Measurements from ENCODE around the gene SPIN1. TPM values are rescaled to one million over a fixed set of nuclear protein-coding genes. Genes with fewer than 3 reads are reported as not detected.

SPIN1 gene
- polyA plus RNA-seq, 3 donors = 161 to 185 (median 164) TPM

DNA sequence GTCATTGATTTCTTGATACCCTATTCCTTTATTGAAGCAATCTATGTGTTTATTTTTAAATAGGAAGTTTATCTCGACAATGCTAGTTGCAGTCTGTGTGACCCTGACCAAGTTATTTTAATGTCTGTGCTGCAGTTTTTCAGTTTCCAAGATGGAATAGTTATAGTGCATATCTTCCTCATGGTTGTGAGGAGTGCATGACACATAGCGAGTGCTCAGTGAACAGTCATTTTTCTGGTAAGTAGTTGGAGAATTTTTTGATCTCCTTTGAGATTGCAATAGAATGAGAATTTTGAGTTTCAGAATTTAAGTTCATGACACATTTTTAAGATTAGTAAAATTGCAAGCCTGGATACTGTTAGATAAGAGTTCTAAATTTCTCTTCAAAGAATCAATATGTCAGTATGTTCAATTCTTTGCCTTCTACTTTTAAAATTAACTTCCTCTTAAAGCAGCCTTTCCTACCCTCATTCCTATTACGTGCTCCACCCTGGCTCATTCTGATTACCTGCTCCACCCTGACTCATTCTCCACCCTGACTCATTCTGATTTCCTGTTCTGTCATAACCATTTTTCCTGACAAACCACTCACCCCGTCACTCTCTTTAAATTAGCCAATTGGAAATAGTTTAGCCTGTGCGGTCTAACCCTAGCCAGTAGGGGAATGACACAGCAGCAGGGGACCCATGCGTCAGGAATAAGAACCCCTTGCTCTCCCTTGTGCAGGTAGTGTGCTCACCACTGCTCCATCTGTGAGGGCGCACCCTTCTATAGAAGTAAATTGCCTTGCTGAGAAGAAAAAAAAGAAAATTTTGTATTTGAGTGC is 30.7 kb downstream of the SPIN1 start:
- DNase-seq (ENCODE audit: extremely low read depth in 1 of 11, low read depth in 9 of 11, low spot score in 4 of 11) = no peak

DNA sequence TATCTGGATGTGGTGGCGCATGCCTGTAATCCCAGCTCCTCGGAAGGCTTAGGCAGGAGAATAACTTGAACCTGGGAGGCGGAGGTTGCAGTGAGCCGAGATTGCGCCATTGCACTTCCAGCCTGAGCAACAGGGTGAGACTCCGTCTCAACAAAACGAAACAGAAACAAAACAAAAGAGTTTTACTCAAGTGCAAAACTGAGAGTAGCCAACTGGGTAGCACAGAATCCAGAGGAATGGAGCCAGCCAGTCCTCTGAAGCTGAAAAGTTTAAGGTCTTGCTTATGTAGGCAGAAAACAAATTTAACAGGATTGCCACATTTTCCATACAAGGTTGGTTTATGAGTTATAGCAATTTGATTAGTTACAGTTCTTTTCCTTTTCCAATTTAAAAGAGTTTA is 32.0 kb downstream of the SPIN1 start:
- DNase-seq (ENCODE audit: extremely low read depth in 1 of 11, low read depth in 9 of 11, low spot score in 4 of 11) = no peak

DNA sequence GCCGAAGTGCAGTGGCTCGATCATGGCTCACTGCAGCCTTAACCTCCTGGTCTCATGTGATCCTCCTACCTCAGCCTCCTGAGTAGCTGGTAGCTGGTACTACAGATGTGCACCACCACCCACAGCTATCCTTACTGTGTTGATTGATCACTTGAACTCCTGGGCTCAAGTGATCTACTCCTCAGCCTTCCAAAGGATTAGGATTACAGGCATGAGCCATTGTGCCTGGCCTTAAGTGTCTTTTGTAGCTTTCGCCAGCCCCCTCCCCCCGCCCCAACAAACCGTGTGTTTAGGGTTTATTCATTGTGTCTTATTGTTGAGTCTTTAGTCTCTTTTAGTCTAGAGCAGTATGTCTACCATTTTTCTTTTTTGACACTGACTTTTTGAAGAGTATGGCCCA is 33.1 kb downstream of the SPIN1 start:
- no peak for DNase-seq (ENCODE audit: extremely low read depth in 1 of 11, low read depth in 9 of 11, low spot score in 4 of 11)

DNA sequence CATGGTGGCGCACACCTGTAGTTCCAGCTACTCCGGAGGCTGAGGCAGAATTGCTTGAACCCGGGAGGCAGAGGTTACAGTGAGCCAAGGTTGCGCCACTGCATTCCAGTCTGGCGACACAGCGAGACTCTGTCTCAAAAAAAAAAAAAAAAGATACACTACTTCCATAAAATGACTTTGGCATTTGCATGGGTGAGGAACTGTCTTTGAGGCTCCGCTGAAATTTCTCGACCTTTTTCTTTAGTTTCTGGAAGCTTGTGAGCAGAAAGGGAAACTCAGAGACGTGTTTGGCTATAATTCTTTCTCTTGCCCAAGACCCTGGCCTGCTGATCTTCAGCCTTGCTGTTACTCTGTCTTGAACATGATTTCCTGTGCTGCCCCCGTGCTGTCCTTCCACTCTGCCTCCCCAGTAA is 37.3 kb downstream of the SPIN1 start:
- DNase-seq (ENCODE audit: extremely low read depth in 1 of 11, low read depth in 9 of 11, low spot score in 4 of 11) = peak in 1 of 11 donors; percentile 4

DNA sequence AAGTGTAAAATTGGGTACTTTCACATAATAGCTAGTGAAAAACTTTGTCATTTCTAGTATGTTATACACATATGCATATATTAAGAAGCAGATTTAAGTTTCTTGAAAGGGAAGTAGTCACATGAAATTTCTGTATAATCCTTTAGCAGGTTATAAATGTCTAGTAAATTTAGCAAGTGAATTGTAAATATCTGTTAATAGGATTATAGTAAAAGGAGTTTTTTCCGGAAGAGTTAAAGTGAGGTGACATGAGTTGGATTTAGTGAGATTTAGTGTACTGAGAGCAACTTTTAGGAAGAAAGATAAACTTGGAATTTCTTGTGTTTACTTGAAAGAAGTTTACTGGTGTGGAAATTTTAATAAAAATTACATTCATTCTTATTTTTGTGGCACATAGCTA is 38.4 kb downstream of the SPIN1 start:
- no peak for DNase-seq (ENCODE audit: extremely low read depth in 1 of 11, low read depth in 9 of 11, low spot score in 4 of 11)

DNA sequence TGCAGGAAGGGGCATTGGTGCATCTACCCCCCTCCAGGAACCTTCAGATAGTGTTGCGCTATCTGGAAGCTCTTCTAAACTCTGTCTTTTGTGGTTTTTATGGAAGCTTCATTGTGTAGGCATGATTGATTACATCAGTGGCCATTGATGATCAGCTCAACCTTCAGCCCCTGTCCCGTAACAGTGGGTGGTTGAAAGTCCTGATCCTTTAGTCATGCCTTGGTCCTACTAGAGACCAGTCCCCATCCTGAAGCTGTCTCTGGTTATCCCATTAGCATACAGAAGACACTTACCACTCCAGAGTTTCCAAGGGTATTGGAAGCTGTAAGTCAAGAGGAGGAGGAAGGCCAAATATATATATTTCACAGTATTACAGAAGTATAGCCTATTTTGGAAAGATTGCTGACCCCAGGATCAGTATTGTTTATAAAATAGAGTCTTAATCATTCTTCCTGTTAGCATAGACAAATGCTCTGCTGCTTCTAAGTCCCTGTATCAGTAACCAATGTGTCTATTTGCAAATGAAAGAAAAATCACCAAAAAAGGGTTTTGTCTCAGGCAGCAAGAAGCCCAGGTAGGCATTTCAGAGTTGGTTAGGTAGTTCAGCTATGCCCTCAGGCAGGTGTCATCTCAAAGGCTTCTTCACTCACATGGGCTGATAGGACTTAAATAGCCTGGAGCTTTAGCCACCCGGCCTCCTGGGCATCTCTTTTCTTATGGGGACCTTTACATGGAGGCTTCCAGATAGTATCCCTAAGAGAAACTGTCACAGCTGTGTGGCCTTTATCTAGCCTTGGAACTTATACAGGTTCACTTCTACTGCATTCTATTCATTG is 41.6 kb downstream of the SPIN1 start:
- no peak for DNase-seq (ENCODE audit: extremely low read depth in 1 of 11, low read depth in 9 of 11, low spot score in 4 of 11)

DNA sequence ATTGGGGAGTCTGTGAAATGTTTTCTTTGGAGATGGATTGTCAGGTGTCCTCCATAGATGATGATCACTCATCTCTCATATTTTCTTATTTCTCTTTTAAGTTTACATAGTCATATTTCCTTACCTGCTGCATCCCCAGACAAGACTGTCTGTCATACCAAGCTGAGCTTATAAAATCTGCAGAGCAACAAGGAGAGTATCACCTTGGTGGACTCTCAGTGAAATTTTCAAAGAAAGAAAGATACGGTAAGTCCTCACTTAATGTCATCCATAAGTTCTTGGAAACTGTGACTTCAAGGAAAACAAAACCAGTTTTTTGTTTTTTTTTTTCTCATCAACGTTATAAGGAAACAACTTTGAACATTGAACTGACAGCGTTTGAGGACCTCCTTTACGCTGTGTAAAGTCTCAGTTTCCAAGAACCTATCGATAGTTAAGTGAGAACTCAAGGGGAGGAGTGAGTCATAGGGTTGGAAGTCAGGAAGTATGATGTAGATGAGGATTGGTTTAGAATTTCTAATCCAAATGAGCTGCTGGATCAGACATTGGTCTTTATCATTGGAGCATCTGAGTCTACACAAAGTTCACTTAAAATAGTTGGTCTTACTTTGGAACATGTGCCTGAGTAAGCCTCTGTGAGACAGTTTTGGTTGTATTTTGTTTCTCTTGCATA is 45.5 kb downstream of the SPIN1 start:
- no peak for DNase-seq (ENCODE audit: extremely low read depth in 1 of 11, low read depth in 9 of 11, low spot score in 4 of 11)

DNA sequence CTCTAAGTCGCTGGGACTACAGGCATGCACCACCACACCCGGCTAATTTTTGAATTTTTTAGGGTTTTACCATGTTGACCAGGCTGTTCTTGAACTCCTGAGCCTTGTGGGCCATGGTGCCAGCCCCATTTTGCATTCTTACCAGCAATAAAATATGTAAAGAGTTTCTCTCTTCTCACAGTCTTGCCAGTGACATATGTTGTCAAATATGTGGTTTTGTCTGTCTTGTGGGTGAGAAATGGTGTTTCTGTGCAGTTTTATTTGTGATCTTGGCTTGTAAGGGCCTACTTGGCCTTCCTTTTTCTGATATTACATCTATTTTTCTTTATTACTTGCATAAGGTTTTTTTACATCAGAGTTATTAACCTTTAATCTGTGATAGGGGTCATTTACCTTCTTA is 47.1 kb downstream of the SPIN1 start:
- no peak for DNase-seq (ENCODE audit: extremely low read depth in 1 of 11, low read depth in 9 of 11, low spot score in 4 of 11)

DNA sequence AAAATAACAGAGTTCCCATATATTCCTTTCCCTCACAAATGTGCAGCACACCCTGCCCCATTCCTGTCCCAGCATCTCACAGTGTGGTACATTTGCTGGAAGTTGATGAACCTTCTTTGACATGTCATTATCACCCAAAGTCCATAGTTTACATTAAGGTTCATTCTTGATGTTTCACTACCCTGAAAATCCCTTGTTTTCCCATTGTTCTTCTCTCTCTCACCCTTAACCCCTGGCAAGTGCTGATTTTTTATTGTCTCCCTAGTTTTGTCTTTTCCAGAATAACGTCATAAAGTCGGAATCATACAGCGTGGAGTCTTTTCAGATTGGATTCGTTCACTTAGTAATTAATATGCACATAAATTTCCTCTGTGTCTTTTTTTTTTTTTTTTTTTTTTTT is 48.1 kb downstream of the SPIN1 start:
- no peak for DNase-seq (ENCODE audit: extremely low read depth in 1 of 11, low read depth in 9 of 11, low spot score in 4 of 11)

DNA sequence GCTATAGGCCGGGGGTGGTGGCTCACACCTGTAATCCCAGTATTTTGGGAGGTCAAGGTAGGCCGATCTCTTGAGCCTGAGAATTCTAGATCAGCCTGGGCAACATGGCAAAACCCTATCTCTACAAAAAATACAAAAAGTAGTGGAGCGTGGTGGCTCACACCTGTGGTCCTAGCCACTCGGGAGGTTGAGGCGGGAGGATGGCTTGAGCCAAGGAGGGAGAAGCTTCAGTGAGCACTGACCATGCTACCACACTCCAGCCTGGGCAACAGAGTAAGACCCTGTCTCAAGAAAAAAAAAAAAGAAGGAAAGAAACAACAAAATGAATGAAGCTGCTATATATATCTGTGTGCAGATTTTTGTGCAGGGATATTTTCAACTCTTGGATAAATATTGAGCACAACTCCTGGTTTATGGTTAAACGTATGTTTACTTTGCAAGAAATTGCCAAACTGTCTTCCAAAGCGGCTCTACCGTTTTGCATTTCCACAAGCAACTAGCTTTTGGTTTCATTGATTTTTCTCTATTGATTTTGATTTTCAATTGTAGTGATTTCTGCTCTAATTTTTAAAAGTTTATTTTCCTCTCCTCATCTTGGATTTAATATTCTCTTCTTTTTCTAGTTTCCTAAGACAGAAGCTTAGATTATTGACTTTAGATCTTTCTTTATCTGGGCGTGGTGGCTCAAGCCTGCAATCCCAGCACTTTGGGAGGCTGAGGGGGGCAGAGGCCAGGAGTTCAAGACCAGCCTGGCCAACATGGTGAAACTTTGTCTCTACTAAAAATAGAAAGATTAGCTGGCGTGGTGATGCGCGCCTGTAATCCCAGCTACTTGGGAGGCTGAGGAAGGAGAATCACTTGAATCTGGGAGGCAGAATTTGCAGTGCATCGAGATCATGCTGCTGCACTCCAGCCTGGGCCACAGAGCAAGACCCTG is 49.2 kb downstream of the SPIN1 start:
- no peak for DNase-seq (ENCODE audit: extremely low read depth in 1 of 11, low read depth in 9 of 11, low spot score in 4 of 11)

DNA sequence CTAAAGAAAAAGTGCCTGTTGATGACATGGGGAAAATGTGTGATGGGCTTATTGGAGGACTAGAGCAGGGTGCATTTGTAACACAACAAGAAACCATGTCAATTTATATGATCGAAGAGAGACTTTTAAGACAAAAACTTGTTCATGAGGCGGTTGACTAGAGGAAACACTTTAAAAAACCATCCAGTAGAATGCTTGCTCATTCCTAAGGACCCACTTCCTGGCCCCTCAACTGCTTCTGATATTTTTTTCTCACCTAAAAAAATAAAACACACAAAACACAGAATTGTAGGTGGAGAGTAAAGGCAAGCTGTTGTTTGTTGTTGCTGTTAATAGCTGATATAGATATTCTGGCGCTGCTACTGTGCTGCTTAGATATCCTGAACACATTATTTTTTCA is 50.6 kb downstream of the SPIN1 start:
- no peak for DNase-seq (ENCODE audit: extremely low read depth in 1 of 11, low read depth in 9 of 11, low spot score in 4 of 11)

DNA sequence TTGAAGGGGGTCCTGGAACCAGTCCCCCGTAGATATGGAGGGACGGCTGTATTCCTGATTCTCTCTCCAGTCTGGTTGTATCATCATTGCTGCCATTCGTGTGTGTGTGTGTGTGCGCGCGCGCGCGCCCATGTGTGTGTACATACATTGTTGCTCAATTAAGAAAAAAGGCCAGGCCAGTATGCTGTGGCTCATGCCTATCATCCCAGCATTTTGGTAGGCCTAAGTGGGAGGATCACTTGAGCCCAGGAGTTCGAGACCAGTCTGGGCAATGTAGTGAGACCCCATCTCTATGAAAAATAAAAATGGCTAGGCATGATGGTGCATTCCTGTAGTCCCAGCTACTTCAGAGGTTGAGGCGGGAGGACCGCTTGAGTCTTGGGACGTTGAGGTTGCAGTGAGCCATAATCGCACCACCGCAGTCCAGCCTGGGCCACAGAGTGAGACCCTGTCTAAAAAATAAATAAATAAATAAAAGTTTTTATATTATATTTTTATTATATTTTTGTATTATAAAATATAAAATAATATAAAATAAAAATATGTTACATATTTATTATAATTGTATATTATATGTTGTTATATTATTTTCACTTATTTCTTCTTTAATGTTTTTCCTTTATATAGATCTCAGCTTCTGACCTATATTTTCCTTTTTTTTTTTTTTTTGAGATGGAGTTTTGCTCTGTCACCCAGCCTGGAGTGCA is 53.2 kb downstream of the SPIN1 start:
- no peak for DNase-seq (ENCODE audit: extremely low read depth in 1 of 11, low read depth in 9 of 11, low spot score in 4 of 11)

DNA sequence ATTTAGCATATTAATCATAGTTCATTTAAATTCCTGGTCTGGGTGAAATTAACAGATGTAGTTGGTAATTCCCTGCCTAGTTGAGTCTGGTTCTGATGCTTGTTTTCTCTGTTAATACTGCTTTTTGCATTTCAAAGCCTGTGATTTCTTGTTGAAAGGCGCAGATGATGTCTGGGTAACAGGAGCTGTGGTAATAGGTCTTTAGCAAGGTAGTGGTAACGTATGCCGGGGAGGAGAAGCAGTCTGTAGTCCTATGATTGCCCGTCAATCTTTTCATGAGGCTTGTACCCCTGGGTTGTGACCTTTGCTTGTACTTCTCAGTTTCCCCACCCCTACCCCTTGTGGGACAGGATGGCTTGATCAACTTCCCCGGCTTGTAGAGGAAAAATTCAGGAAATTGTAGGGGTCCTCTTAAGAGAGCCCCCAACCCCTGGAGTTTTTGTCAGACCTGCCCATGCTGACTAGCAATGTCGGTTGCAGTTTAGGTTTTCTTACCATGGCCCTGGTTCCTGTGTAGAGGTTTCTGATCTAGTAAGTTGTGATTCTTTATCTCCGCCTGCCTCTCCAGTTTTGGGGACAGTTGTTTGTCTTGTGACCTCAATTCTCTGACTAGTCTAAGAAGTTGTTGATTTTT is 55.4 kb downstream of the SPIN1 start:
- DNase-seq (ENCODE audit: extremely low read depth in 1 of 11, low read depth in 9 of 11, low spot score in 4 of 11) = no peak

DNA sequence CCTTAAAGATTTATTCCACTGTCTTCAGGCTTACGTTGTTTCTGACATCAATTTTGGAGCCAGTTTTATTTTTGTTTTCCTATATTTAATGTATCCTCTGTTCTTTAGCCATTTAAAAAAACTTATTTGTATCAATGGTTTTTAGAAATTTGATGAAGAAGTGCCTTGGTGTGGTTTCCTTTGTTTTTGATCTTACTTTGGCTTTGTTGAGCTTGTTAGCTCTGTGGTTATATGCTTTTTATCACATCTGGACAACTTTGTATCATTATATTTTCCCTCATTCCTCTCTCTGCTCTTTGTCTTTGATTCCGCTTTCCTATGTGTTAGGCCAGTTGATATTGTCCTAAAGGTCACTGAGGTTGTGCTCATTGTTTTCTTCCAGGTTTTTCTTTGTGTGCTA is 58.5 kb downstream of the SPIN1 start:
- no peak for DNase-seq (ENCODE audit: extremely low read depth in 1 of 11, low read depth in 9 of 11, low spot score in 4 of 11)

DNA sequence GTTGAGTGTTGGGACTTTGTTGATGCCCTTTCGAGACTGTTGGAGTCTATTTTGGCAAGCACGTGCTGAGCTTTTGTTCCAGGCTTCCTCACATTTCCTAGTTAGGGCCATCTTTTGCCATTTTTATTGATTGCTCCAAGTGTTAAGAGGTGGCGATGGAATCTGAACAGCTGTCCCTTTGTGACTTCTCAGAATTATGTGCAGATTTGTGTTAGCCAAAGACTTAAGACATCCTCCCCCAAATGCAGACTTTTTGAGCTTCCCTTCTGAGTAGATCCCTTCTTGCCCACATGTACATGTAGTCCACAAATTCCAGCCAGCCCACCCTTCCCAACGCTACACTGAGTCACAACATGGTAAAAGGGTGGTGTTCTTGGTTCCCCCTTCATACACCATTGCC is 59.2 kb downstream of the SPIN1 start:
- no peak for DNase-seq (ENCODE audit: extremely low read depth in 1 of 11, low read depth in 9 of 11, low spot score in 4 of 11)

DNA sequence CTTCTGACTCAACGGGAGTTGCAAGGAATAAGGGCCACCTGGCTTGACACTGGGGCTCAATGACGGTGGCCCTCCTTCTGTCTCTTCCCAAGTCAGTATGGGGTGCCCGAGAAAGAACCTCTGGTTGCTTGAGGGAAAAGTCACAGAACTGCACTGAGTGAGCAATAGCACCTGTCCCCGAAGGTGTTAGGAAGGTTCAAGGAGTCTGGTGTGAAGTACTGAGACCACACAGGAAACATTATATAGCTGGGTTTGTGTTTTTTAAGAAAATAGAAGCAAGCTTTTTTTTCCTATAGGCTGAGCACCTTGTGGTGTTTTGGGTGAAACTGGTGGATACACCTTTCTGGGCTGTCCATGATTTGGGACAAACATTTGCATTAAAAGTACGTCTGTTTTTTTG is 62.9 kb downstream of the SPIN1 start:
- no peak for DNase-seq (ENCODE audit: extremely low read depth in 1 of 11, low read depth in 9 of 11, low spot score in 4 of 11)

DNA sequence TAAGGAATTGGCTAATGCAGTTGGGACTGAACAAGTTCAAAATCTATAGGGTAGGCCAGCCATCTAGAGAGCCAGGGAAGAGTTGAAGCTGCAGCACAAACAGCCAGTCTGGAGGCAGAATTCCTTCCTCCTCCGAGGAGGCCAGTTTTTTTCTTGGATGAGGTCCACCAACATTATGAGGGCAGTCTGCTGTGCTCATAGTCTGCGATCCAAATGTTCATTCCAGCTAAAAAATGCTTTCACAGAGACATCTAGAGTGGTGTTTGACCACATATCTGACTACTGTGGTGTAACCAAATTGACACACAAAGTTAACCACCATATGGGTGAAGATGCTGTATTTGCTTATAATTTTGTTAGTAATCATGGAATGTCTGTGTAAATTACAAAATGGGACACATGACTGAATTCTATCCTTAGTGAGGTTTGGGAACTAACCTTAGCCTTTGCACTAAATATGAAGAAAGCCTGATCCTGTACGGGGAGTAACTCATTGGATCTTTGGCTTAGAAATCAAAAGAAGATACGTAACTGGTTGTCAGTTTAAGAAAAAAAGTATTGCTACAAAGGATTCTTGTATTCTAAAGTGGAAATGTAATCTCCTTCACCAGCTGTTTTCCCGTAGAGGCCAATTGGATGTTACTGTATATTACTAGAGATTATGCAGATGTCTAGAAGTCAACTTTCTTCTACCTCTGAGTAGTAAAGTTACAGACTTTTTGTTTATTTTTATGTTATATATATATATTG is 70.6 kb downstream of the SPIN1 start:
- peak in 6 of 11 donors; percentile 6 to 25 (median 18) for DNase-seq (ENCODE audit: extremely low read depth in 1 of 11, low read depth in 9 of 11, low spot score in 4 of 11)

All from renal cortex interstitium (tissue), 11 donors.